Sigmoid colon (tissue), 7 donors: ENCODE data around the gene HIGD2B. TPM values are rescaled to one million over a fixed set of nuclear protein-coding genes. Genes with fewer than 3 reads are reported as not detected.
"Not testable (repeated sequence)": the region's sequence is repeated elsewhere in the genome, so short reads cannot be mapped to it uniquely, and the experiment has no call there.

Experiments used
- DNase-seq: peaks from one replicate; pipeline ENCODE4 v3.0.0-alpha.2; 2019
- H3K27ac ChIP-seq, 4 donors: fragments of 200-600 bp; sonication (generic); one replicate each; pipeline ENCODE4 v1.5.1; 2016 to 2019; ENCODE audit warnings: mild to moderate bottlenecking in 1 of 4
- H3K27me3 ChIP-seq, 3 donors: fragments of 200-600 bp; sonication (generic); one replicate each; pipeline ENCODE4 v1.5.1; 2019; ENCODE audit warnings: mild to moderate bottlenecking in 1 of 3
- H3K36me3 ChIP-seq, 4 donors: fragments of 200-600 bp; sonication (generic); one replicate each; pipeline ENCODE4 v1.5.1; 2016 to 2019
- H3K4me1 ChIP-seq, 4 donors: fragments of 200-600 bp; sonication (generic); one replicate each; pipeline ENCODE4 v1.5.1; 2017 to 2019
- H3K4me3 ChIP-seq, 4 donors: fragments of 200-600 bp; sonication (generic); one replicate each; pipeline ENCODE4 v1.5.1; 2017 to 2019; ENCODE audit warnings: mild to moderate bottlenecking in 2 of 4, moderate library complexity in 1 of 4
- H3K9me3 ChIP-seq, 4 donors: fragments of 200-600 bp in 3 of 4; sonication (generic) in 3 of 4; one replicate each; pipeline versions ENCODE4 v1.5.1 to v1.6.1; 2013 to 2019
- WGBS, 2 donors: extraction: QIAGEN DNeasy Blood & Tissue Kit; methylation state at CpG; one replicate each; pipeline ENCODE4 v1.1.7; 2013; 5-methylcytosine and 5-hydroxymethylcytosine counted together
- intact Hi-C: fragments of 100-400 bp; cut with DNase I; formaldehyde crosslinking; loops from one replicate; pipeline ENCODE4 v1.15.1; 2023
- polyA plus RNA-seq, 3 donors: library from polyadenylated mRNA; stranded (reverse); fragments of 200-250 nt; gene quantifications; one replicate each; pipeline ENCODE4 v1.2.3, GENCODE V29; 2013
- total RNA-seq, 4 donors: library from RNA; depleted of rRNA; stranded (reverse); fragments of >200 nt; gene quantifications; one replicate each; pipeline ENCODE4 v1.1.0, GENCODE V29; 2016
- TF ChIP-seq, protein P1 (sequence below), 4 experiments: fragments of 450-650 bp in 3 of 4; fragments of 200-600 bp in 1 of 4; IDR thresholded peaks; one replicate each; pipeline ENCODE4 v1.5.1; 2016 to 2019; ENCODE audit warnings: antibody characterized with exemption in 4 of 4, mild to moderate bottlenecking in 3 of 4, moderate library complexity in 2 of 4
- donor health status: healthy with polysubstance abuse.
- donor health status: Bipolar disorder and iron deficiency.
- donor health status: healthy.

The HIGD2B gene
- total and polyA plus RNA-seq, 7 donors: not detected

DNA sequence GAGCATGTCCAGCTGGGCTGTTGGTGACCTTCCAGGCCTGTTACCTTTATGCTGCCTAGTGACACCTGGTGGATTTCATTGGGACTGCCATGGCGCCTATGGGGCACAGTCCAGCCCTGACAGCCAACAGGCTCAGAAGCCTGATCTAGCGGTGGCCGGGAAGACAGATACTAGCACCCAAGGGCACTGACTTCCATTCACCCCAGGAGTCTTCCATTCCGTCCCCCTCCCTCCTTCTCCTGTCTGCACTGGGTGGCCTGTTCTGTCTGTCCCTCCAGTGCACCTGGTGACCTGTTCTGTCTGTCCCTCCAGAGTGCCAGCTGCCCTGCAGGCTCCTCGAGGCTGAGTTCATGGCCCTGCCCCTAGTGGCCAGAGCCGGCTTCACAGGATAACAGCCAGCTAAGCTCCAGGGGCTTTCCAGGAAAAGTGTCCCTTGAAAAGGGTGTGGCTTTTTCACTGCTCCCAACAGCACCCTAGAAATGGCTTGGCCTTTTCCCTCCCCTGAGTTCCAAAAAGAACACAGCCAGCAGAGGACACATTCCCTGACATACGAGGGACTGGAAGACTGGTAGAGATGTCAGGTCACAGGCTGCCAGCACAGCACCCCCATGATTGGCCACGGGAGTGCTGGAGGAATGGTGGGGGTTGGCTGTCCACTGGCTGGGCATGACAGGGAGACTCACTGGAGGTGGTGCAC is 15.2 kb downstream of the HIGD2B start:
- H3K4me3 ChIP-seq, H3K27me3 ChIP-seq, intact Hi-C loops, H3K36me3 ChIP-seq, H3K4me1 ChIP-seq, H3K27ac ChIP-seq, H3K9me3 ChIP-seq: not testable (repeated sequence)
- WGBS, 2 donors: 6% methylated on average over 8 of the region's 8 CpGs
- TF ChIP-seq, protein P1, sequence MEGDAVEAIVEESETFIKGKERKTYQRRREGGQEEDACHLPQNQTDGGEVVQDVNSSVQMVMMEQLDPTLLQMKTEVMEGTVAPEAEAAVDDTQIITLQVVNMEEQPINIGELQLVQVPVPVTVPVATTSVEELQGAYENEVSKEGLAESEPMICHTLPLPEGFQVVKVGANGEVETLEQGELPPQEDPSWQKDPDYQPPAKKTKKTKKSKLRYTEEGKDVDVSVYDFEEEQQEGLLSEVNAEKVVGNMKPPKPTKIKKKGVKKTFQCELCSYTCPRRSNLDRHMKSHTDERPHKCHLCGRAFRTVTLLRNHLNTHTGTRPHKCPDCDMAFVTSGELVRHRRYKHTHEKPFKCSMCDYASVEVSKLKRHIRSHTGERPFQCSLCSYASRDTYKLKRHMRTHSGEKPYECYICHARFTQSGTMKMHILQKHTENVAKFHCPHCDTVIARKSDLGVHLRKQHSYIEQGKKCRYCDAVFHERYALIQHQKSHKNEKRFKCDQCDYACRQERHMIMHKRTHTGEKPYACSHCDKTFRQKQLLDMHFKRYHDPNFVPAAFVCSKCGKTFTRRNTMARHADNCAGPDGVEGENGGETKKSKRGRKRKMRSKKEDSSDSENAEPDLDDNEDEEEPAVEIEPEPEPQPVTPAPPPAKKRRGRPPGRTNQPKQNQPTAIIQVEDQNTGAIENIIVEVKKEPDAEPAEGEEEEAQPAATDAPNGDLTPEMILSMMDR (IDR thresholded peaks at IDR 0.05): peak; percentile 29 to 69 (median 62)
- peak; percentile 69 for DNase-seq

DNA sequence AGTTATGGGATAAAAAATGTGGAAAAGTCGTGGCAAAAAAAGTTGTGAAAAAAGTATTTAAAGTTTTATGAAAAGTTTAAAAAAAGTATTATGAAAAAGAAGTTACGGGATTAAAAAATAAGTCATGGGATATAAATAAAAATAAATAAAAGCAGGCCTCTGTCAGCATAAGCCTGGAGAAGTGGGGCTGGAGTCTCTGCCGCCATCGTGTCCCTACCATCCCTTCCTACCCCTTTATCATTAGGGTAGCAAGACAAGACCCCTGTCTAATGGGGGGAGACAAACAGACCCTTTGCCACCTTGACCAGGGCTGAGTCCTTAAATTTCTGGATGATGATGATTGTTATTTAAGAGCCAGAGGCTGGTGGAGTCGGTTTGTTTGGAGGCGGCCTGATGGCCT is 16.2 kb downstream of the HIGD2B start:
- H3K4me3 ChIP-seq, H3K4me1 ChIP-seq, H3K27ac ChIP-seq, intact Hi-C loops, H3K36me3 ChIP-seq, H3K9me3 ChIP-seq, H3K27me3 ChIP-seq: not testable (repeated sequence)
- 91 to 98% methylated on average over 5 of the region's 6 CpGs for WGBS, 2 donors
- peak; percentile 67 for DNase-seq

DNA sequence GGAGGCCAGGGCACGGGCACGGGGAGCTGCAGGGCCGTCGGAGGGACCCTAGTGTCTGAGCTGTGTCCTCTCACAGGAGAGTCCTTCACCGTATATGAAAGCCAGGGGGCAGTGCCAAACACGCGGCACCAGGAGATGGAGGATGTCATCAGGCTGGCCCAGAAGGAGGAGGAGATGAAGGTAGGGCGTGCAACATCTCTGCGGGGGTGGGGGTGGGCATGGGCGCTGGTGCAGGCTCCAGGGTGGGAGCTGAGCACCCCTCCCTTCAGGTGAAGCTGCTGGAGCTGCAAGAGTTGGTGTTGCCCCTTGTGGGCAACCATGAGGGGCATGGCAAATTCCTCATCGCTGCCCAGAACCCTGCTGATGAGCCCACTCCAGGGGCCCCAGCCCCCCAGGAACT is 20.3 kb downstream of the HIGD2B start:
- 49 to 76% methylated on average over 5 of the region's 11 CpGs for WGBS, 2 donors
- H3K4me1 ChIP-seq: not testable (repeated sequence)

DNA sequence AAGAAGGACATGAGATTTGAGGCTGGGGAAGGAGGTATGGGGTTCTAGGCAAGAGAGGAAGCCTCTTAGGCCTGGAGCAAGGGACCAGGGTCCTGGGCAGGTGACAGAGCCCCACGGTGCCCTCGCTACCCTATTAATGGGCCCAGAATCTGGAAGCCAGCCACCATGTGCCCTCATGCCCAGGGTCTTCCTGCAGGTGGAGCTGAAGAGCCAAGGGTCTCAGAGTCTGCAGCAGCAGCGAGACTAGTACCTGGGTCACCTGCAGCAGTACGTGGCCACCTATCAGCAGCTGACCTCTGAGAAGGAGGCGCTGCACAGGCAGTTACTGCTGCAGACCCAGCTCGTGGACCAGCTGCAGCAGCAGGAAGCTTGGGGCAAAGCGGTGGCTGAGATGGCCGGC is 22.1 kb downstream of the HIGD2B start:
- intact Hi-C loops, H3K27me3 ChIP-seq, H3K4me3 ChIP-seq, H3K9me3 ChIP-seq, H3K4me1 ChIP-seq, H3K27ac ChIP-seq, H3K36me3 ChIP-seq, DNase-seq: not testable (repeated sequence)
- 45% methylated on average over 3 of the region's 8 CpGs; no CpG with 5 or more reads in 1 of the 2 donors for WGBS, 2 donors

More for the DNA sequence above, 20.3 kb downstream of the HIGD2B start:
- H3K4me3 ChIP-seq, H3K27me3 ChIP-seq, intact Hi-C loops, H3K36me3 ChIP-seq, H3K27ac ChIP-seq, H3K9me3 ChIP-seq: not testable (repeated sequence)
- peak; percentile 7 for DNase-seq

DNA sequence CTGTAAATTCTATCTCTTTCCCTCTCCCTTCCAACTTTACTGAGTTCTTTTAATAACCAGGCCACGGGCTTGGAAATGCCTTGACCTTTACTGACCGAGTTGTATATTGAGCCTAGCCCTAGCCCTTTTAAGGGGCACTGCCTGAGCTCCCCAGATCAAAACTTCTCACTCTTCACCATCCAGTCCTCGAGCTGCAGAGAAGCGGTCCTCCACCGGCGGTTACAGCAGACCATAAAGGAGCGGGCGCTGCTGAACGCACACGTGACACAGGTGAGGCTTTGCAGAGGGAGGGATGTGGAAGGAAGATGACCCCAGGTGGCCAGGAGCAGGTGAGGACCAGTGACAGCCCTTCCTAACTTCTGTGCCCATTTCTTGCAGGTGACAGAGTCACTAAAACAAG is 24.9 kb downstream of the HIGD2B start:
- H3K9me3 ChIP-seq, H3K4me1 ChIP-seq, H3K27ac ChIP-seq, H3K4me3 ChIP-seq, H3K36me3 ChIP-seq, intact Hi-C loops, H3K27me3 ChIP-seq: not testable (repeated sequence)
- peak; percentile 24 for DNase-seq
- 40 to 65% methylated on average over 8 of the region's 10 CpGs for WGBS, 2 donors

DNA sequence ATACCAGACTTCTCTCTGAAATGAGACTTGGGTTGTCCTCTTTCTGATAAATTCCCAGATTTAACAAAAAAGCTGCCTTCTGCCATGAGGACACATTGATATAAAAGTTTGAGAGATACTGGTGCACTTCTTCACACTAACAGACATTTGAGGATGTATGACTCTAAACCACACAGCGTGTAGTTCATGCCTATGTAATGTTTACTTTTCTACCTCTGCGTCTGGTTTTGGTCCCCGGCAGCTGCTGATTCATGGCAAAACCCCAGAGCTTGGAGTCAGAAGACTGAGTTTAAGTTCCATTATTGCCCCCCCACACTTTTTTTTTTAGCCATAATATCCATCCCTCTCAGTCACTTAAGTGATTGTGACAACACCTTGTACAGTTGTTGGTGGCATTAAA is 30.0 kb downstream of the HIGD2B start:
- intact Hi-C loops, H3K9me3 ChIP-seq, H3K27me3 ChIP-seq, H3K4me1 ChIP-seq, H3K27ac ChIP-seq, H3K36me3 ChIP-seq, DNase-seq, H3K4me3 ChIP-seq: not testable (repeated sequence)
- no CpG with 5 or more reads among the region's 3 CpGs for WGBS, 2 donors

DNA sequence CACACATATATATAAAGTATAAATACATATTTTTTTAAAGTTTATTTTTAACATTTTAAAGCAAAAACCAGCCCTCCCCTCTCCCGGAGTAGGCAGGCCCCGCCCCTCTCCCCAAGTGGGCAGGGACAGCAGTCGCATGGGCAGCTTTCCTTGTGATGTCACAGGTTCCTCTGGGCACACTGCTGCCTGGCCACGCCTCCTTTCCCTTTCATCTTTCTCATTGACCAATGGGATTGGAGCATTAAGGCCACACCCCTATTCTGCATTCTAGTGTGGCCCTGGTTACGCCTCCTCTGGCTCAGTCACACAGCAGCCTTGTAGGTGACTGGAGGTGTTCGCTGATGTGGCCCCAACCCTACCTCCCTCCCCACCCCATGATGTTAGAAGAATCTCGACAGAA is 31.6 kb downstream of the HIGD2B start, which contains the start of gene GOLGA6B:
Gene GOLGA6B (plus strand): TSS at position 301 of the 400 bp plus-strand sequence. CDS start 41 bp downstream, at position 342.
- intact Hi-C loops, H3K27ac ChIP-seq, H3K36me3 ChIP-seq, DNase-seq, H3K4me1 ChIP-seq, H3K27me3 ChIP-seq, H3K4me3 ChIP-seq, H3K9me3 ChIP-seq: not testable (repeated sequence)
- no CpG with 5 or more reads among the region's 7 CpGs for WGBS, 2 donors

DNA sequence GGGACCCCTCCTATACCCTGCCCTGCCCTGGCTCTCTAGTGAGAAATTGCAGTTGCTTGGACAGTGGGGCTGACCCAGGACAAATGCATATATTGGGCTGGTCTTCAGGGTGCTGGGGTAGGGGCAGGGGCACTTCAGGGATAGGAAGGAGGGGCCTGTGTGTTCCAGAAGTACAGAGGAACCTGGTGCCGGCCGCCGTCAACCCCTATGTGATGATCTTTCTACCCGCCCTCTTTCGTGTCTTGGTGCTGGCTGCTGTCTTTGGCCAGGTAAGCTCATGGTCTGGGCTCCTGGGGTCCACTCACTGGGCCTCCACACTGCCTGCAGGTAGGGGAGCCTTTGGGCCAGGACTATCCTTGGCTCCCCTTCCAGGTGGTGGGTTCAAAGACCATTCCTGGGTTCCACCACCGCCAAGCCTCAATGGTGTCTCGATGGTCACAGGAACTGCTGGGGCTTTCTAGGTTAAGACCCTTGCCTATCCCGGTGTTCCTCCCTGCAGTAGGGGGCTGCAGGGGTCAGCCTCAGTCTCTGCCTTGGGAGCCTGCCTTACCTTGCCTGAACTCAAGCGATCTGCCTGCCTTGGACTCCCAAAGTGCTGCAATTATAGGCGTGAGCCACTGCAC is 37.2 kb downstream of the HIGD2B start:
- peak; percentile 40 for DNase-seq
- intact Hi-C loops: not testable (repeated sequence)
- 79 to 84% methylated on average over 8 of the region's 10 CpGs for WGBS, 2 donors

DNA sequence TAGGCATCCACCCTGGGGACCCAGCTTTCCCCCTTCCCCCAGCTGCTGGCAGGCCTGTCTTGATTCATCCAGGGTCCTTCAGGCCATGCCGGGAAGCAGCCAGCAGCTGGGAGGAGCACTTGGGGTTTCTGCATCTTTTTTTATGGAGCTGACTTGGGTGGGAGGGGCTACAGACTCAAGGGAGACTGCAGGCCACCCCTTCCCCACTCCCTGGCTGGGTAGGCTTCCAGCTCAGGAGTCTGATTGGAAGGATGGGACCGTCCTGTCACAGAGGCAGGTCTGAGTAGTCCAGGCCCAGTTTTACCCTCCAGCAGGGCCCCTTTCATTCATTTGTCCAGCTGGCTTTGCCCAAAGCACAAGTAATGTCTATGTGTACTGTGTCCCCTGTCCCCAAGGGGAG is 43.7 kb downstream of the HIGD2B start:
- H3K27ac ChIP-seq, H3K9me3 ChIP-seq, intact Hi-C loops, H3K4me3 ChIP-seq, DNase-seq, H3K36me3 ChIP-seq, H3K27me3 ChIP-seq, H3K4me1 ChIP-seq: not testable (repeated sequence)
- no CpG with 5 or more reads among the region's 2 CpGs for WGBS, 2 donors

More for the DNA sequence above, 37.2 kb downstream of the HIGD2B start:
- not testable (repeated sequence) for H3K27ac ChIP-seq, H3K4me3 ChIP-seq, H3K9me3 ChIP-seq, H3K4me1 ChIP-seq, H3K27me3 ChIP-seq, H3K36me3 ChIP-seq

DNA sequence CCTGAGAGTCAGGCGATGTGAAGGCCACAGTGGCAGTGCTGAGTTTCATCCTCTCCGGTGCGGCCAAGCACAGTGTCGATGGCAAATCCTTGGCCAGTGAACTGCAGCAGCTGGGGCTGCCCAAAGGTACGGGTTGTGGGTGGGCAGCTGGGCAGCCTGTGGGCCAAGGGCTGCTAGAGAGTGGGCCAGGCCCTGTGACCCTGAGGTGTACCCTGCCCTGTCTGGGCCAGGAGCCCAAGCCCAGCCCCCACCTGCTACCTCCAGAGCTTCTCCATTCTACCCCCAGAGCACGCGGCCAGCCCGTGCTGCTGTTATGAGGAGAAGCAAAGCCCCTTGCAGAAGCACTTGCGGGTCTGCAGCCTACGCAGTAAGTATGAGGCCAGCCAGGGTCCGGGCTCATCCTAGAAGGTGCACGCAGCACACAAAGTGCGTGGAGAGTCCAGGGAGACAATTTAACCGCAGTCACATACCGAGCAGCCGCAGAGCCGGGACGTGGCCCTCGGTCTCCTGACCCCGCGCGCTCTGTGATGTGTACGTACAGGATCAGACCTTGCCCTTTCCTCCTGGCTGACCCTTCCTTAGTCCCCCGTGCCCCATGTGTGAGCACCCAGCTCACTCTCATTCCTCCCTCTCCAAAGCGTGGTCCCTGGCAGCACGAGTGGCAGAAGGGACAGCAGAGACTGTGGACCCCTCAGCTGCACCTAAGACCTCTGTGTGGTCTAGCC is 46.1 kb downstream of the HIGD2B start:
- DNase-seq, H3K9me3 ChIP-seq, H3K27me3 ChIP-seq, H3K4me1 ChIP-seq, H3K36me3 ChIP-seq, H3K4me3 ChIP-seq, H3K27ac ChIP-seq, intact Hi-C loops: not testable (repeated sequence)
- no CpG with 5 or more reads among the region's 26 CpGs for WGBS, 2 donors
